A549 (cell line): Measurements from ENCODE around the gene SLC10A7.

Source experiments
- CBX8 ChIP-seq: fragments of 200-600 bp; sonication (generic); IDR thresholded peaks from 2 replicates; pipeline ENCODE4 v1.6.1; 2016
- EP300 ChIP-seq, 2 experiments: fragments of >200 bp; sonication (Bioruptor Twin); formaldehyde crosslinking; IDR thresholded peaks; 2 replicates in 1 of 2; 3 replicates in 1 of 2; pipeline ENCODE4 v1.6.1; 2016 to 2017
- JUN ChIP-seq, 2 experiments: fragments of >200 bp; sonication (Bioruptor Twin); formaldehyde crosslinking; IDR thresholded peaks; 2 replicates in 1 of 2; 3 replicates in 1 of 2; pipeline ENCODE4 v1.6.1; 2016 to 2017
- RCOR1 ChIP-seq: fragments of 150-350 bp; IDR thresholded peaks from 2 replicates; pipeline ENCODE4 v1.6.1; 2014; ENCODE audit warnings: antibody characterized with exemption, low read length, low read depth
- SMC3 ChIP-seq: fragments of >200 bp; sonication (Bioruptor Twin); formaldehyde crosslinking; IDR thresholded peaks from 3 replicates; pipeline ENCODE4 v1.6.1; 2018; ENCODE audit warnings: inconsistent platforms
- TF ChIP-seq, protein P1 (sequence below): fragments of >200 bp; sonication (Bioruptor Twin); formaldehyde crosslinking; IDR thresholded peaks from 3 replicates; pipeline ENCODE4 v1.5.1; 2016
- TF ChIP-seq, protein P2 (sequence below): fragments of 150-350 bp; IDR thresholded peaks from 2 replicates; pipeline ENCODE4 v1.6.1; 2014; ENCODE audit warnings: low read depth, mild to moderate bottlenecking, low read length

DNA sequence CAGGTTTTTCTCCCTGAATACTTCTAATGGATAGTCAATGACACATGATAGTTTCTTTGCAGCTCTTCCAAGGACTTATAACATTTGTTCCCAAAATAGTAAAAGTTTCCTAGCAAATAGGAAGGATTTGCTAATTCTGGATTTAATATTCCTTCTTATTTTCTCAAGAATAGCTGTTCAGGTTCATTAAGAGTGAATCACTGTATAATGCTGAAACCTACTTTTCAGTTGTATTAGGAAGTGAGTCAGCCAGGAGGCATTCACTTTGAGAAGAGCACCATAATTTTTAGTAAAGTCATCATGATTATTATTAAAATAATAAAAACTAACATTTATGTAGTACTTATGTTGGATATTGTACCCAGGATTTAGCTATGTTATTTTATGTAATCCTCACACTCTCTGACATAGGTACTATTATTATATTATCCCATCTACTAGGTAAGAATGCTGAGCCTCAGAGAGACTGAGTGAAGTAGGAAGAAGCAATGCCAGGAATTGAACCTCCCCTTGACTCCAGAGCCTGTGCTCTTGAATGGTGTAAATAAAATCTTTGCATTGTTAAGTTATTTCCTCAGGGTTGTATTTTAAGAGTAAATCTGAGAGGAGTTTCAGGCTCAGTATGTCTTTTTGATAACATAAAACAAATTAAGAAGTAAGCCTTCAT is 192.6 kb downstream of the SLC10A7 start:
- TF ChIP-seq RCOR1 (no peak), CBX8 (no peak), JUN (IDR thresholded peaks at IDR 0.05) (no peak), EP300 (IDR thresholded peaks at IDR 0.05) (no peak), SMC3 (no peak)
- TF ChIP-seq, protein P1, sequence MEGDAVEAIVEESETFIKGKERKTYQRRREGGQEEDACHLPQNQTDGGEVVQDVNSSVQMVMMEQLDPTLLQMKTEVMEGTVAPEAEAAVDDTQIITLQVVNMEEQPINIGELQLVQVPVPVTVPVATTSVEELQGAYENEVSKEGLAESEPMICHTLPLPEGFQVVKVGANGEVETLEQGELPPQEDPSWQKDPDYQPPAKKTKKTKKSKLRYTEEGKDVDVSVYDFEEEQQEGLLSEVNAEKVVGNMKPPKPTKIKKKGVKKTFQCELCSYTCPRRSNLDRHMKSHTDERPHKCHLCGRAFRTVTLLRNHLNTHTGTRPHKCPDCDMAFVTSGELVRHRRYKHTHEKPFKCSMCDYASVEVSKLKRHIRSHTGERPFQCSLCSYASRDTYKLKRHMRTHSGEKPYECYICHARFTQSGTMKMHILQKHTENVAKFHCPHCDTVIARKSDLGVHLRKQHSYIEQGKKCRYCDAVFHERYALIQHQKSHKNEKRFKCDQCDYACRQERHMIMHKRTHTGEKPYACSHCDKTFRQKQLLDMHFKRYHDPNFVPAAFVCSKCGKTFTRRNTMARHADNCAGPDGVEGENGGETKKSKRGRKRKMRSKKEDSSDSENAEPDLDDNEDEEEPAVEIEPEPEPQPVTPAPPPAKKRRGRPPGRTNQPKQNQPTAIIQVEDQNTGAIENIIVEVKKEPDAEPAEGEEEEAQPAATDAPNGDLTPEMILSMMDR = no peak
- TF ChIP-seq, protein P2, sequence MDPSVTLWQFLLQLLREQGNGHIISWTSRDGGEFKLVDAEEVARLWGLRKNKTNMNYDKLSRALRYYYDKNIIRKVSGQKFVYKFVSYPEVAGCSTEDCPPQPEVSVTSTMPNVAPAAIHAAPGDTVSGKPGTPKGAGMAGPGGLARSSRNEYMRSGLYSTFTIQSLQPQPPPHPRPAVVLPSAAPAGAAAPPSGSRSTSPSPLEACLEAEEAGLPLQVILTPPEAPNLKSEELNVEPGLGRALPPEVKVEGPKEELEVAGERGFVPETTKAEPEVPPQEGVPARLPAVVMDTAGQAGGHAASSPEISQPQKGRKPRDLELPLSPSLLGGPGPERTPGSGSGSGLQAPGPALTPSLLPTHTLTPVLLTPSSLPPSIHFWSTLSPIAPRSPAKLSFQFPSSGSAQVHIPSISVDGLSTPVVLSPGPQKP = no peak
